ENCODE data around the gene GPX2.
A peak's percentile ranks its signal among the peaks of the same experiment; 100 is the strongest.

DNA sequence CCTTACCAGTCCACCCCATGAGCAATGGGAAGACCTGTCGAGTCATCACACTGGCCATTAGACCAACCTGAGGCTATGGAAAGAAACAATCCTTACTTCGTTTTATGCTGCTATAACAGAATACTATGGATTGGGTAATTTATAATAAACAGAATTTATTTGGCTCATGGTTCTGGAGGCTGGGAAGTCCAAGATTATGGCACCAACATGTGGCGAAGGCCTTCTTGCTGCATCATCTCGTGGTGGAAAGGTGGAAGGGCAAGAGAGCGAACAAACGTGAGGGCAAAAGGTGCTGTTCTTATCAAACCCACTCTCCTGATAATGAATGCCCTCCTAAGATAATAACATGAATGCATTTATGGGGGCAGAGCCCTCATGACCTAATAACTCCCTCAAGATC lies 53.2 kb downstream of the GPX2 start:
- TF ChIP-seq CTCF (conservative IDR thresholded peaks at IDR 0.05; ENCODE audit: low read depth in 2 of 2) (0 out of 4 replicates have a peak, but pooled peaks of 1 of the 2 experiments have one; percentile 2), CREB1 (CRISPR knock-in tag; IDR thresholded peaks at IDR 0.05; ENCODE audit: low read depth) (no peak)

All from GM23338 (cell line).